Suprapubic skin (tissue), 4 donors: ENCODE results near the gene LAMA3. TPM values are rescaled to one million over a fixed set of nuclear protein-coding genes. Genes with fewer than 3 reads are reported as not detected.
A peak's percentile ranks its signal among the peaks of the same experiment; 100 is the strongest.

ENCODE experiments used
- DNase-seq, 2 donors: peaks; one replicate each; pipeline ENCODE4 v3.0.0-alpha.2; 2019; ENCODE audit warnings: low spot score in 2 of 2
- H3K27ac ChIP-seq: fragments of 200-600 bp; sonication (generic); one replicate; pipeline ENCODE4 v1.5.1; 2019
- H3K27me3 ChIP-seq: fragments of 200-600 bp; sonication (generic); one replicate; pipeline ENCODE4 v1.5.1; 2019
- H3K36me3 ChIP-seq: fragments of 200-600 bp; sonication (generic); one replicate; pipeline ENCODE4 v1.5.1; 2019
- H3K4me1 ChIP-seq: fragments of 200-600 bp; sonication (generic); one replicate; pipeline ENCODE4 v1.5.1; 2019
- H3K4me3 ChIP-seq: fragments of 200-600 bp; sonication (generic); one replicate; pipeline ENCODE4 v1.5.1; 2019; ENCODE audit warnings: mild to moderate bottlenecking
- H3K9me3 ChIP-seq: fragments of 200-600 bp; sonication (generic); one replicate; pipeline ENCODE4 v1.5.1; 2019
- EP300 ChIP-seq: sonication (generic); formaldehyde crosslinking; IDR thresholded peaks from one replicate; pipeline ENCODE4 v1.6.1; 2017; ENCODE audit warnings: antibody characterized with exemption
- POLR2A ChIP-seq, 2 donors: fragments of 450-650 bp; IDR thresholded peaks; one replicate each; pipeline ENCODE4 v1.6.1; 2017; ENCODE audit warnings: antibody characterized with exemption in 2 of 2, mild to moderate bottlenecking in 2 of 2, moderate library complexity in 2 of 2
- POLR2AphosphoS5 ChIP-seq, 3 donors: sonication (generic); formaldehyde crosslinking; IDR thresholded peaks; one replicate each; pipeline ENCODE4 v1.6.1; 2017; ENCODE audit warnings: antibody characterized with exemption in 3 of 3
- WGBS: methylation state at CpG from one replicate; pipeline ENCODE4 v1.1.5; 2018; 5-methylcytosine and 5-hydroxymethylcytosine counted together
- total RNA-seq, 4 donors: library from RNA; depleted of rRNA; stranded (reverse); fragments of >200 nt; gene quantifications; one replicate each; pipeline ENCODE4 v1.1.0, GENCODE V29; 2016
- TF ChIP-seq, protein P1 (sequence below), 2 donors: fragments of 200-600 bp in 1 of 2; fragments of 450-650 bp in 1 of 2; sonication (generic) in 1 of 2; IDR thresholded peaks; one replicate each; pipeline ENCODE4 v1.5.1; 2016 to 2019; ENCODE audit warnings: antibody characterized with exemption in 2 of 2, mild to moderate bottlenecking in 1 of 2, moderate library complexity in 1 of 2

LAMA3 gene
- total RNA-seq, 4 donors from 2014 or later, result 233 to 370 (median 253) TPM

DNA sequence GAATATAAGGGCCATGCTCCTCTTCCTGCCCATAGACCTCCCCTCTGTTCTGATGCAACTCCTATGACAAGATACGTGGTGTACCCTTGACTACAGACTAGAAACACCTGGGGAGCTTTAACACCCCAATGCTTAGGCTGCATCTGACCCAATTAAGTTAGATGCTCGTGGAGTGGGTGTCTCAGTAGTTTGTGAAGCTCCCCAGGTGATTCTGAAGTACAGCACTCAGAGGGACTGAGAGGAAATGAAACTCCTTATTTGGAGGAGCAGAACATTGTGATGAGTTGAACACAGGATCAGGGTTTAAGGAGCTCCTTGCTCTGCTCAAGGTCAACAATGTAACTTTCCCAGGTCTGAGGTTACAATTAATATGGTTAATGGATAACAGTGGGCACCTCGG, 245.0 kb downstream of the LAMA3 start:
- H3K27me3 ChIP-seq, result no peaks in the 10 kb centered on the region
- H3K36me3 ChIP-seq, result peaks cover 50% of the 10 kb centered on the region
- TF ChIP-seq POLR2A (IDR thresholded peaks at IDR 0.05), result no peak
- TF ChIP-seq, protein P1, sequence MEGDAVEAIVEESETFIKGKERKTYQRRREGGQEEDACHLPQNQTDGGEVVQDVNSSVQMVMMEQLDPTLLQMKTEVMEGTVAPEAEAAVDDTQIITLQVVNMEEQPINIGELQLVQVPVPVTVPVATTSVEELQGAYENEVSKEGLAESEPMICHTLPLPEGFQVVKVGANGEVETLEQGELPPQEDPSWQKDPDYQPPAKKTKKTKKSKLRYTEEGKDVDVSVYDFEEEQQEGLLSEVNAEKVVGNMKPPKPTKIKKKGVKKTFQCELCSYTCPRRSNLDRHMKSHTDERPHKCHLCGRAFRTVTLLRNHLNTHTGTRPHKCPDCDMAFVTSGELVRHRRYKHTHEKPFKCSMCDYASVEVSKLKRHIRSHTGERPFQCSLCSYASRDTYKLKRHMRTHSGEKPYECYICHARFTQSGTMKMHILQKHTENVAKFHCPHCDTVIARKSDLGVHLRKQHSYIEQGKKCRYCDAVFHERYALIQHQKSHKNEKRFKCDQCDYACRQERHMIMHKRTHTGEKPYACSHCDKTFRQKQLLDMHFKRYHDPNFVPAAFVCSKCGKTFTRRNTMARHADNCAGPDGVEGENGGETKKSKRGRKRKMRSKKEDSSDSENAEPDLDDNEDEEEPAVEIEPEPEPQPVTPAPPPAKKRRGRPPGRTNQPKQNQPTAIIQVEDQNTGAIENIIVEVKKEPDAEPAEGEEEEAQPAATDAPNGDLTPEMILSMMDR (IDR thresholded peaks at IDR 0.05), result no peak
- TF ChIP-seq POLR2AphosphoS5 (IDR thresholded peaks at IDR 0.05), result no peak
- no peak for TF ChIP-seq EP300
- WGBS, result 95% methylated on average over 3 of the region's 3 CpGs
- H3K4me1 ChIP-seq, result peaks cover 3% of the 10 kb centered on the region
- no peaks in the 10 kb centered on the region for H3K9me3 ChIP-seq
- no peak overlapping the region for H3K27ac ChIP-seq
- no peak overlapping the region for H3K4me3 ChIP-seq
- DNase-seq, result no peak

DNA sequence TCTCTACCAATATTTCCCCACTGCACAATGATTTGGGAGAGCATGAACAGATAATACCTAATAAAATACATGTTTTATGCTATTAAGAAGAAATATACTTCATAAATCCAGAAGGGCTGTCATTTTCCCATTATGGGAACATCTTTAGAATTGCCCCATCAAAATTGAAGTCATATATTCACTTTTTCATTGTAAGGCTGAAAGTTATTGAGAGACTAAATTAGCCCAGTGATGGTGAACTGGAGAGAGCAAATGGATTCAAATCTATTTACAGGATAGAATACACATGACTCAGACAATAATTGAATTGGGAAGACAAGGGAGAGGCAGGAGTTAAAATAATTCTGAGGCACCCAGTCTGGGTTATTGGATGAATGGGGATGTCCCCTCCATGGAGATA, 245.6 kb downstream of the LAMA3 start:
- no peak for TF ChIP-seq EP300
- no peak for TF ChIP-seq POLR2A (IDR thresholded peaks at IDR 0.05)
- TF ChIP-seq POLR2AphosphoS5 (IDR thresholded peaks at IDR 0.05), result no peak
- TF ChIP-seq, protein P1 (IDR thresholded peaks at IDR 0.05), result no peak
- no peak overlapping the region for H3K4me3 ChIP-seq
- no peak overlapping the region for H3K27ac ChIP-seq
- no peaks in the 10 kb centered on the region for H3K9me3 ChIP-seq
- H3K36me3 ChIP-seq, result peaks cover 55% of the 10 kb centered on the region
- H3K4me1 ChIP-seq, result peaks cover 3% of the 10 kb centered on the region
- no peak for DNase-seq
- H3K27me3 ChIP-seq, result no peaks in the 10 kb centered on the region

DNA sequence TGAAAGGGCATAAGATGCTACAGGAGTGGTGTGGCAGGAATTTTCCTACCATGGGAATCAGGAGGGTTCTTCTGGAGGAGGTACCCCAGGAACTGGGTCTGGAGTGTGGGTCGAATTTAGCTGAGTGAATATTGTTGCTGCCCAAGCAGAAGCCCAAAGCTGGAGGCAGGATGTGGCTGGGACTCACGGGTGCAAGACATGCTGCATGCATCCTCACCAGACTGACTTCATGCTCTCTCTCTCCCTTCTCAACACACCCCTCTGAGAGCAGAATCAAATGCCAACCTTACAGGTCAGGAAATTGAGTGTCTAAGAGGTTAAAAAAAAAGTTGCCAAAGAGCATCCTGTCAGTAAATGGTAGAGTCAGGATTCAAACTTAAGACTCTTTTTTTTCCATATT, 246.6 kb downstream of the LAMA3 start:
- H3K4me1 ChIP-seq, result peaks cover 3% of the 10 kb centered on the region
- peaks cover 59% of the 10 kb centered on the region for H3K36me3 ChIP-seq

DNA sequence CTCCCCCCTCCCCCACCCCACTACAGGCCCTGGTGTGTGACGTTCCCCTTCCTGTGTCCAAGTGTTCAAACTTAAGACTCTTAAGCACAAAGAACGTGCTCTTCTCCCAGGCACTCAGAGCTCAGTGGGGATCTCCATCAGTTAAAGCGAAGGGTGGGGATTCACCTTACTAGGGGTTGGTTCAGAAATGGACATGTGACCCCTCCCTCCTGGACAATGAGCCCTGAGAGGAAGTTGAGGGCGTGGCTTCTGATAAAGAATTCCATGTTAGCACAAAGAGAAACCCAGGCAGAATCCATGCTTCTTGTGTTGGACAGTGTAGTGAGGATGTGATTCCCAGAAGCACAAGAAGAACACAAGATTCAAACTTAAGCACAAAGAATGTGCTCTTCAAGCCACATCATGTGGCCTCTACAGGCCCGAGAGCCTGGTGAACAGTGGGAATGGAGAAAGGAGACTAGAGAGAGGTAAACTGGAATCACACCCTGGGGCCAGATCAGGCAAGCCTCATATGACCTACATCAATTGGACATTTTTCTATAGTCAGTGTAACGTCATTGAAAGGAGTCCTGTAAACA, 247.2 kb downstream of the LAMA3 start:
- H3K36me3 ChIP-seq, result peaks cover 58% of the 10 kb centered on the region
- no peak overlapping the region for H3K27ac ChIP-seq
- peaks cover 3% of the 10 kb centered on the region for H3K4me1 ChIP-seq
- DNase-seq, result peak in 1 of 2 donors; percentile 29
- 84% methylated on average over 6 of the region's 6 CpGs for WGBS
- TF ChIP-seq EP300, result no peak
- TF ChIP-seq POLR2AphosphoS5 (IDR thresholded peaks at IDR 0.05), result no peak
- TF ChIP-seq POLR2A (IDR thresholded peaks at IDR 0.05), result no peak
- TF ChIP-seq, protein P1 (IDR thresholded peaks at IDR 0.05), result no peak
- H3K4me3 ChIP-seq, result no peak overlapping the region
- no peaks in the 10 kb centered on the region for H3K27me3 ChIP-seq
- no peaks in the 10 kb centered on the region for H3K9me3 ChIP-seq

More for the DNA sequence above, 246.6 kb downstream of the LAMA3 start:
- Histone ChIP-seq H3K9me3 (no peaks in the 10 kb centered on the region), H3K27me3 (no peaks in the 10 kb centered on the region), H3K4me3 (no peak overlapping the region), H3K27ac (no peak overlapping the region)
- peak in 1 of 2 donors; percentile 16 for DNase-seq
- 72% methylated on average over 2 of the region's 2 CpGs for WGBS
- TF ChIP-seq, protein P1 (IDR thresholded peaks at IDR 0.05), result no peak
- TF ChIP-seq POLR2AphosphoS5 (IDR thresholded peaks at IDR 0.05) (no peak), EP300 (no peak), POLR2A (IDR thresholded peaks at IDR 0.05) (no peak)

DNA sequence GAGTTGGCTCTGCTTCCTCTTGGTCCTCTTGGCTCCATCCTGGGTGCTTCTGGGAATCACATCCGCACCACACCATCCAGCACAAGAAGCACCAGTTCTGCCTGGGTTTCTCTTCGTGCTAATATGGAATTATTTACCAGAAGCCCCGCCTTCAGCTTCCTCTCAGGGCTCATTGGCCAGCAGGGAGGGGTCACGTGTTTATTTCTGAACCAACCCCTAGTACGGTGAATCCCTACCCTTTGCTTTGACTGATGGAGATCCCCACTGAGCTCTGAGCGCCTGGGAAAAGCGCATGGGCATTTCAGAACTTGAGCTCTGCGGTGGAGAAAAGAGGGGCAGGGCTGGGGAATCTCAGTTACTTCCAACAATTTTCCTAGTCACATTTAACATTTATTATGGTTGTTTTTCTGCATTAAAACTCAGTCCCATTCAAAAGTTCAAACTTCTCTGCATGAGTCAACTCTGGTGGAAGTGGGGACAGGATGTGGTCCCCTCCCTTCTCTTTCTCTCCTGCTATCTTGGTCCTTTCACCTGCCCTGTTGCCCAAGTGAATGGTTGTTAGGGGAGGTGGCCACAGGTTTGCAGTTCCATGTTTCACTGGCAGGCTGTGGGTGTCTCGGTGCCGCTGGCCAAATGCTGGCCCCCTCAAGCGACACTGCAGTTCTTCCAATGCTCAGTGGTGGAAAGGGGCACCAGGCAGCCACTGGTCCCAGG, 248.9 kb downstream of the LAMA3 start:
- WGBS, result 90% methylated on average over 10 of the region's 11 CpGs
- no peaks in the 10 kb centered on the region for H3K9me3 ChIP-seq
- H3K4me3 ChIP-seq, result no peak overlapping the region
- TF ChIP-seq POLR2AphosphoS5 (IDR thresholded peaks at IDR 0.05) (no peak), POLR2A (IDR thresholded peaks at IDR 0.05) (no peak), EP300 (no peak)
- TF ChIP-seq, protein P1 (IDR thresholded peaks at IDR 0.05), result no peak
- H3K4me1 ChIP-seq, result peaks cover 3% of the 10 kb centered on the region
- H3K36me3 ChIP-seq, result peaks cover 50% of the 10 kb centered on the region
- no peak for DNase-seq
- no peaks in the 10 kb centered on the region for H3K27me3 ChIP-seq
- H3K27ac ChIP-seq, result no peak overlapping the region
